ENCODE data around the gene STIP1. TPM values are rescaled to one million over a fixed set of nuclear protein-coding genes. Genes with fewer than 3 reads are reported as not detected.

STIP1 gene
- total and polyA plus RNA-seq, 2 of the 8 experiments (the other 6 are each of a cell fraction or from before 2014, with no cell fraction given) = 140 to 329 TPM

DNA sequence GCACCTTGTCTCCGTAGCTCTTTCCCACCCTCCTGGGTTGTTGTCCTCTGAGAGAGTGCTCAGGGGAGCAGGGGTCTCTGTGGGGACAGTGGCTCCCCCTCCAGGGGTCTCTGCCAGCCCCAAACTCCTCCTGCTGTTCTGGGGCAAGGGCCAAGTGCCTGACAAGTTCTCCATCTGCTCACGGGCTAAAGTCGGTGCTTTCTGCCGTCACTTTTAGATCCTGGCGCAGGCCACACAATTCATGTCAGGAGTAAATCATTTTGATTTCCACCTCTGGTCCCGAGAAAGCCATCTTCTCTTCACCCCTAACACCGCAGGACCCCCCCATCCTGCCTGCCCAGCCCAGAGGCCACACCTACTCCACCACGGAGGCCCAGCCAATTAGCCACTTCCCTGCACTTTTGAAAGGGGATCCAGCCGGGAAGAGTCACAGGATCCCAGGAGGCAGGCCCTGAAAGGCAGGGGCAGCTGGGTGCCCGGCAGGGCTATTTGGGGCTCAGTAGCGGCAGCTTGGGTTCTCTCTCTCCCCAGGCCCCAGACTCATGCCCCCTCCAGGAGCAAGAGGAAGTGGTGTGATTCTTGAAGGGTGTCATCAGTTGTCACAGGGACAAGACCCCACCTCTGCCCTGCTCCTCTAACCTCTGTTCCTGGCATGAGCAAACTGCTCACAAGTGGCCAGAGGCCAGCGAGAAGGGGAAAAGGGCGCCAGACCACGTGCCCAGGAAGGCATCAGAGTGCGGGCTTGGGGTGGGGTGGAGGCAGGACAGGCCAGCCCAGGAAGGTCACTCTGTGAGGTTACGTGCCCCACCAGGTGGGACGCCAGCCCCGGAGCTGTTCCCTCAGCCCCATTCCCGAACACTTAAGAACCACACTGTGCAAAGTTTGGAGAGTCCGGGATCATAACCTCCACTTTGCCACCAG lies 21.3 kb upstream of the STIP1 start (continued):
- TF ChIP-seq CREB1 (IDR thresholded peaks at IDR 0.05) (no peak), TAF1 (IDR thresholded peaks at IDR 0.05; ENCODE audit: low read depth, low read length) (peak; percentile 36; the same call in 1 of the 2 replicates)
- TF ChIP-seq, protein P1, sequence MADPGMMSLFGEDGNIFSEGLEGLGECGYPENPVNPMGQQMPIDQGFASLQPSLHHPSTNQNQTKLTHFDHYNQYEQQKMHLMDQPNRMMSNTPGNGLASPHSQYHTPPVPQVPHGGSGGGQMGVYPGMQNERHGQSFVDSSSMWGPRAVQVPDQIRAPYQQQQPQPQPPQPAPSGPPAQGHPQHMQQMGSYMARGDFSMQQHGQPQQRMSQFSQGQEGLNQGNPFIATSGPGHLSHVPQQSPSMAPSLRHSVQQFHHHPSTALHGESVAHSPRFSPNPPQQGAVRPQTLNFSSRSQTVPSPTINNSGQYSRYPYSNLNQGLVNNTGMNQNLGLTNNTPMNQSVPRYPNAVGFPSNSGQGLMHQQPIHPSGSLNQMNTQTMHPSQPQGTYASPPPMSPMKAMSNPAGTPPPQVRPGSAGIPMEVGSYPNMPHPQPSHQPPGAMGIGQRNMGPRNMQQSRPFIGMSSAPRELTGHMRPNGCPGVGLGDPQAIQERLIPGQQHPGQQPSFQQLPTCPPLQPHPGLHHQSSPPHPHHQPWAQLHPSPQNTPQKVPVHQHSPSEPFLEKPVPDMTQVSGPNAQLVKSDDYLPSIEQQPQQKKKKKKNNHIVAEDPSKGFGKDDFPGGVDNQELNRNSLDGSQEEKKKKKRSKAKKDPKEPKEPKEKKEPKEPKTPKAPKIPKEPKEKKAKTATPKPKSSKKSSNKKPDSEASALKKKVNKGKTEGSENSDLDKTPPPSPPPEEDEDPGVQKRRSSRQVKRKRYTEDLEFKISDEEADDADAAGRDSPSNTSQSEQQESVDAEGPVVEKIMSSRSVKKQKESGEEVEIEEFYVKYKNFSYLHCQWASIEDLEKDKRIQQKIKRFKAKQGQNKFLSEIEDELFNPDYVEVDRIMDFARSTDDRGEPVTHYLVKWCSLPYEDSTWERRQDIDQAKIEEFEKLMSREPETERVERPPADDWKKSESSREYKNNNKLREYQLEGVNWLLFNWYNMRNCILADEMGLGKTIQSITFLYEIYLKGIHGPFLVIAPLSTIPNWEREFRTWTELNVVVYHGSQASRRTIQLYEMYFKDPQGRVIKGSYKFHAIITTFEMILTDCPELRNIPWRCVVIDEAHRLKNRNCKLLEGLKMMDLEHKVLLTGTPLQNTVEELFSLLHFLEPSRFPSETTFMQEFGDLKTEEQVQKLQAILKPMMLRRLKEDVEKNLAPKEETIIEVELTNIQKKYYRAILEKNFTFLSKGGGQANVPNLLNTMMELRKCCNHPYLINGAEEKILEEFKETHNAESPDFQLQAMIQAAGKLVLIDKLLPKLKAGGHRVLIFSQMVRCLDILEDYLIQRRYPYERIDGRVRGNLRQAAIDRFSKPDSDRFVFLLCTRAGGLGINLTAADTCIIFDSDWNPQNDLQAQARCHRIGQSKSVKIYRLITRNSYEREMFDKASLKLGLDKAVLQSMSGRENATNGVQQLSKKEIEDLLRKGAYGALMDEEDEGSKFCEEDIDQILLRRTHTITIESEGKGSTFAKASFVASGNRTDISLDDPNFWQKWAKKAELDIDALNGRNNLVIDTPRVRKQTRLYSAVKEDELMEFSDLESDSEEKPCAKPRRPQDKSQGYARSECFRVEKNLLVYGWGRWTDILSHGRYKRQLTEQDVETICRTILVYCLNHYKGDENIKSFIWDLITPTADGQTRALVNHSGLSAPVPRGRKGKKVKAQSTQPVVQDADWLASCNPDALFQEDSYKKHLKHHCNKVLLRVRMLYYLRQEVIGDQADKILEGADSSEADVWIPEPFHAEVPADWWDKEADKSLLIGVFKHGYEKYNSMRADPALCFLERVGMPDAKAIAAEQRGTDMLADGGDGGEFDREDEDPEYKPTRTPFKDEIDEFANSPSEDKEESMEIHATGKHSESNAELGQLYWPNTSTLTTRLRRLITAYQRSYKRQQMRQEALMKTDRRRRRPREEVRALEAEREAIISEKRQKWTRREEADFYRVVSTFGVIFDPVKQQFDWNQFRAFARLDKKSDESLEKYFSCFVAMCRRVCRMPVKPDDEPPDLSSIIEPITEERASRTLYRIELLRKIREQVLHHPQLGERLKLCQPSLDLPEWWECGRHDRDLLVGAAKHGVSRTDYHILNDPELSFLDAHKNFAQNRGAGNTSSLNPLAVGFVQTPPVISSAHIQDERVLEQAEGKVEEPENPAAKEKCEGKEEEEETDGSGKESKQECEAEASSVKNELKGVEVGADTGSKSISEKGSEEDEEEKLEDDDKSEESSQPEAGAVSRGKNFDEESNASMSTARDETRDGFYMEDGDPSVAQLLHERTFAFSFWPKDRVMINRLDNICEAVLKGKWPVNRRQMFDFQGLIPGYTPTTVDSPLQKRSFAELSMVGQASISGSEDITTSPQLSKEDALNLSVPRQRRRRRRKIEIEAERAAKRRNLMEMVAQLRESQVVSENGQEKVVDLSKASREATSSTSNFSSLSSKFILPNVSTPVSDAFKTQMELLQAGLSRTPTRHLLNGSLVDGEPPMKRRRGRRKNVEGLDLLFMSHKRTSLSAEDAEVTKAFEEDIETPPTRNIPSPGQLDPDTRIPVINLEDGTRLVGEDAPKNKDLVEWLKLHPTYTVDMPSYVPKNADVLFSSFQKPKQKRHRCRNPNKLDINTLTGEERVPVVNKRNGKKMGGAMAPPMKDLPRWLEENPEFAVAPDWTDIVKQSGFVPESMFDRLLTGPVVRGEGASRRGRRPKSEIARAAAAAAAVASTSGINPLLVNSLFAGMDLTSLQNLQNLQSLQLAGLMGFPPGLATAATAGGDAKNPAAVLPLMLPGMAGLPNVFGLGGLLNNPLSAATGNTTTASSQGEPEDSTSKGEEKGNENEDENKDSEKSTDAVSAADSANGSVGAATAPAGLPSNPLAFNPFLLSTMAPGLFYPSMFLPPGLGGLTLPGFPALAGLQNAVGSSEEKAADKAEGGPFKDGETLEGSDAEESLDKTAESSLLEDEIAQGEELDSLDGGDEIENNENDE (IDR thresholded peaks at IDR 0.05; ENCODE audit: insufficient replicate concordance, low read length) = no peak

All from H1 (cell line).